Breast epithelium (tissue), 3 donors: ENCODE measurements around the gene COTL1.

Experiments used
- POLR2A ChIP-seq: fragments of 450-650 bp; IDR thresholded peaks from one replicate; pipeline ENCODE4 v1.6.1; 2016; ENCODE audit warnings: antibody characterized with exemption, mild to moderate bottlenecking, moderate library complexity
- TF ChIP-seq, protein P1 (sequence below), 3 donors: fragments of 450-650 bp; IDR thresholded peaks; one replicate each; pipeline ENCODE4 v1.5.1; 2016 to 2017; ENCODE audit warnings: antibody characterized with exemption in 3 of 3, mild to moderate bottlenecking in 3 of 3, moderate library complexity in 3 of 3

DNA sequence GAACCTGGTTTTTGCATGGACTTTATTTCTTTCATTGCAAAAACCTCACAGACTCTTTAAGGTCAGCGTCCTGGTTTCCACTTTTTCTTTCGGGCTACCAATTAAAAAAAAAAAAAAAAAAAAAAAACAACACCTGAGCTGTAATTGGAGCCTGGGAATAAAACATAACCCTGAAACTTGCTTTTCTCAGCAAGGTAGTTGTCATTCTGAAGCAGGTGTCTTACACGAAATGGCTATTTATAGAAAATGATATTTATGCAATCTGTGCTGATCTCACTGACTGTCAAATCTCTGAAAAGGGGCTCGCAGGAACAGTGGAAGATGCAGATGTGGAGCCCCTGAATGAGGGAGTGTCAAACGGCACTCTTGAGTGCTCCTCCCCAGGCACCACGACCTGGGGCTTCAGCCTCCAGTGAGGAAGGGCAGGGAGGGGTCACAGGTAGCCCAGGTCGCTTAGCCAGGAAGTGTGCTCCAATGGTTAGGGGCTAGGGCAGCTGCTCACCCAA, 10.4 kb upstream of the COTL1 start:
- TF ChIP-seq, protein P1, sequence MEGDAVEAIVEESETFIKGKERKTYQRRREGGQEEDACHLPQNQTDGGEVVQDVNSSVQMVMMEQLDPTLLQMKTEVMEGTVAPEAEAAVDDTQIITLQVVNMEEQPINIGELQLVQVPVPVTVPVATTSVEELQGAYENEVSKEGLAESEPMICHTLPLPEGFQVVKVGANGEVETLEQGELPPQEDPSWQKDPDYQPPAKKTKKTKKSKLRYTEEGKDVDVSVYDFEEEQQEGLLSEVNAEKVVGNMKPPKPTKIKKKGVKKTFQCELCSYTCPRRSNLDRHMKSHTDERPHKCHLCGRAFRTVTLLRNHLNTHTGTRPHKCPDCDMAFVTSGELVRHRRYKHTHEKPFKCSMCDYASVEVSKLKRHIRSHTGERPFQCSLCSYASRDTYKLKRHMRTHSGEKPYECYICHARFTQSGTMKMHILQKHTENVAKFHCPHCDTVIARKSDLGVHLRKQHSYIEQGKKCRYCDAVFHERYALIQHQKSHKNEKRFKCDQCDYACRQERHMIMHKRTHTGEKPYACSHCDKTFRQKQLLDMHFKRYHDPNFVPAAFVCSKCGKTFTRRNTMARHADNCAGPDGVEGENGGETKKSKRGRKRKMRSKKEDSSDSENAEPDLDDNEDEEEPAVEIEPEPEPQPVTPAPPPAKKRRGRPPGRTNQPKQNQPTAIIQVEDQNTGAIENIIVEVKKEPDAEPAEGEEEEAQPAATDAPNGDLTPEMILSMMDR (IDR thresholded peaks at IDR 0.05), result no peak
- TF ChIP-seq POLR2A, result no peak
